Neural crest cell (in vitro differentiated cells): ENCODE measurements around the gene HES3. TPM values are rescaled to one million over a fixed set of nuclear protein-coding genes. Genes with fewer than 3 reads are reported as not detected.
A peak's percentile ranks its signal among the peaks of the same experiment; 100 is the strongest.

Source experiments
- DNase-seq: peaks from one replicate; pipeline ENCODE4 v3.0.0; 2021; ENCODE audit warnings: low read depth, mixed read lengths, low spot score
- H3K27ac Mint-ChIP-seq: one replicate; pipeline ENCODE4 v1.8.0; 2021; ENCODE audit warnings: mild to moderate bottlenecking, mixed read lengths; ENCODE audit not compliant: unreplicated experiment
- H3K27me3 Mint-ChIP-seq: 2 replicates; pipeline ENCODE4 v1.8.0; 2021; ENCODE audit warnings: low read depth, mild to moderate bottlenecking, mixed read lengths
- H3K36me3 Mint-ChIP-seq: 2 replicates; pipeline ENCODE4 v1.8.0; 2021; ENCODE audit warnings: low read depth, mild to moderate bottlenecking, mixed read lengths
- H3K4me1 Mint-ChIP-seq: 2 replicates; pipeline ENCODE4 v1.8.0; 2021; ENCODE audit warnings: mixed read lengths
- H3K4me3 Mint-ChIP-seq: one replicate; pipeline ENCODE4 v1.8.0; 2021; ENCODE audit warnings: mild to moderate bottlenecking, mixed read lengths
- H3K9me3 Mint-ChIP-seq: 2 replicates; pipeline ENCODE4 v1.8.0; 2021; ENCODE audit warnings: mixed read lengths
- total RNA-seq: library from RNA; stranded (reverse); gene quantifications from 2 replicates; pipeline ENCODE4 v1.2.1, GENCODE V29; 2021
- TF ChIP-seq, protein P1 (sequence below): fragments of 200-600 bp; sonication (generic); conservative IDR thresholded peaks from 2 replicates; pipeline ENCODE4 v1.5.0; 2021; ENCODE audit warnings: antibody characterized with exemption, mild to moderate bottlenecking

The HES3 gene
- total RNA-seq, 1 donor from 2014 or later: 23.6 TPM

DNA sequence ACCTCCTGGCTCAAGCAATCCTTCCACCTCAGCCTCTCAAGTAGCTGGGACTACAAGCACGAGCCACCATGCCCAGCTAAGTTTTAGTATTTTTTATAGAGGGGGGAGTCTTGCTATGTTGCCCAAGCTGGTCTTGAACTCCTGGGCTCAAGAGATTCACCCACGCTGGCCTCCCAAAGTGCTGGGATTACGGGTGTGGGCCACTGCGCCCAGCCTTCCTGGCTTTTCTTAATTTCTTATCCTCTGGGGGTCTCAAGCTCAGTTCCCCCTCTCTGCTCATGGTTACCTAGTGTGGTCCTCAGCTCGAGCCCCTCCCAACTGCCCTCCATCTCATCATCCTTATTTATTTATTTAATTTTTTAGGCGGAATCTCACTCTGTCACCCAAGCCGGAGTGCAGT is 41.7 kb upstream of the HES3 start:
- H3K4me3 Mint-ChIP-seq: peak overlapping the region; percentile 70
- H3K4me1 Mint-ChIP-seq: peaks cover 36% of the 10 kb centered on the region
- H3K27ac Mint-ChIP-seq: no peak overlapping the region
- H3K27me3 Mint-ChIP-seq: peaks cover 38% of the 10 kb centered on the region
- no peak for DNase-seq
- peaks cover 6% of the 10 kb centered on the region for H3K9me3 Mint-ChIP-seq
- H3K36me3 Mint-ChIP-seq: peaks cover 3% of the 10 kb centered on the region
- TF ChIP-seq, protein P1, sequence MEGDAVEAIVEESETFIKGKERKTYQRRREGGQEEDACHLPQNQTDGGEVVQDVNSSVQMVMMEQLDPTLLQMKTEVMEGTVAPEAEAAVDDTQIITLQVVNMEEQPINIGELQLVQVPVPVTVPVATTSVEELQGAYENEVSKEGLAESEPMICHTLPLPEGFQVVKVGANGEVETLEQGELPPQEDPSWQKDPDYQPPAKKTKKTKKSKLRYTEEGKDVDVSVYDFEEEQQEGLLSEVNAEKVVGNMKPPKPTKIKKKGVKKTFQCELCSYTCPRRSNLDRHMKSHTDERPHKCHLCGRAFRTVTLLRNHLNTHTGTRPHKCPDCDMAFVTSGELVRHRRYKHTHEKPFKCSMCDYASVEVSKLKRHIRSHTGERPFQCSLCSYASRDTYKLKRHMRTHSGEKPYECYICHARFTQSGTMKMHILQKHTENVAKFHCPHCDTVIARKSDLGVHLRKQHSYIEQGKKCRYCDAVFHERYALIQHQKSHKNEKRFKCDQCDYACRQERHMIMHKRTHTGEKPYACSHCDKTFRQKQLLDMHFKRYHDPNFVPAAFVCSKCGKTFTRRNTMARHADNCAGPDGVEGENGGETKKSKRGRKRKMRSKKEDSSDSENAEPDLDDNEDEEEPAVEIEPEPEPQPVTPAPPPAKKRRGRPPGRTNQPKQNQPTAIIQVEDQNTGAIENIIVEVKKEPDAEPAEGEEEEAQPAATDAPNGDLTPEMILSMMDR: no peak

DNA sequence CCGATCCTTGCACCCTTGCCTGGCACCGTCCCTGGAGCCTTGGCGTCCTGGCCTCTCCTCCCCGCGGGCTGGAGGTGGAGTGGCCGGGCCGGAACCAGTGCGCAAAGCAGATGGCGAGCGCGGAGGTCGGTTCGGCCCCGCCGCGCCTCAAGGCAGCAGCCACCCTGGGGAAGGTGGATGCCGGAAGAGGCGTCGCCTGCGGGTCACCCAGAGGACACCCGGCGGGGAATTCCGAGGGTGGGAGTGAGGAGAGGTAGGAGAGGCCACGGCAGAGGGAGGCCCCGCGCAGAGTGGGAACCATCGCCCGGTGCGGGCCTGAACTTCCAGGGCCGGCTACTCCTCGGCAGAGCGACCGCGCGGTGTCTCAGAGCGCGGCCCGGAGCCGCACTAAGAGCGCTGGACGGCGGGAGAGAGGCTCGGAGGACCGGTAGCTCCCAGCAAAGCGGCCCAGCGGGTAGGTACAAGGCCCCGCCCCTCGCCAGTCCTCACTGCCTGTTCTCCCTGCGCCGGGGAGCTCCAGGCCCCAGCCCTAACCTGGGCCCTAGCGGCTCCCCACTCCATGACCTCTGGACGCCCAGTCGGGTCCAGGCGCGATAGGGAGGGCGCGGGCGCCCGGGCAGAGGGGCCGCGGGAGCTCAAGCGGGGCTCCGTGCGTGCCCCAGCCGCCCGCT is 38.0 kb upstream of the HES3 start, which contains the start of gene RNF207:
RNF207 (plus strand) TSS at position 271 of the 671 bp plus-strand sequence. CDS start 417 bp downstream, outside the sequence.
- H3K4me1 Mint-ChIP-seq: peaks cover 10% of the 10 kb centered on the region
- H3K27ac Mint-ChIP-seq: no peak within 1 kb of the TSS
- TF ChIP-seq, protein P1: no peak
- H3K36me3 Mint-ChIP-seq: no peaks in the 10 kb centered on the region
- peaks cover 53% of the 10 kb centered on the region for H3K27me3 Mint-ChIP-seq
- no peaks in the 10 kb centered on the region for H3K9me3 Mint-ChIP-seq
- peak within 1 kb of the TSS; percentile 76 for H3K4me3 Mint-ChIP-seq
- DNase-seq: peak; percentile 22

DNA sequence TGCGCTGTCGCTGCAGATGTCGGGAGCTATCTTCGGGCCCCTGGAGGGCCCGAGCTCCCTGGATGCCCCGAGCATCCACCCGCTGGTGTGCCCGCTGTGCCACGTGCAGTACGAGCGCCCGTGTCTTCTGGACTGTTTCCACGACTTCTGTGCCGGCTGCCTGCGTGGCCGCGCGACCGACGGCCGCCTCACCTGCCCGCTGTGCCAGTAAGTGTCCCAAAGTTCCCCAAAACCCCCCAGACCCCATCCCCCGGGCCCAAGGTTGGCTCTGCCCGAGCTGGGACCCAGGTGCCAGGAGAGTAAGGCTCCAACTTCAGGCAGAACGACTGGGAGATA is 37.5 kb upstream of the HES3 start:
- TF ChIP-seq, protein P1: no peak
- Mint-ChIP-seq H3K36me3 (no peaks in the 10 kb centered on the region), H3K4me3 (no peak overlapping the region), H3K27ac (no peak overlapping the region), H3K9me3 (no peaks in the 10 kb centered on the region), H3K4me1 (peaks cover 10% of the 10 kb centered on the region), H3K27me3 (peaks cover 52% of the 10 kb centered on the region)
- DNase-seq: no peak

DNA sequence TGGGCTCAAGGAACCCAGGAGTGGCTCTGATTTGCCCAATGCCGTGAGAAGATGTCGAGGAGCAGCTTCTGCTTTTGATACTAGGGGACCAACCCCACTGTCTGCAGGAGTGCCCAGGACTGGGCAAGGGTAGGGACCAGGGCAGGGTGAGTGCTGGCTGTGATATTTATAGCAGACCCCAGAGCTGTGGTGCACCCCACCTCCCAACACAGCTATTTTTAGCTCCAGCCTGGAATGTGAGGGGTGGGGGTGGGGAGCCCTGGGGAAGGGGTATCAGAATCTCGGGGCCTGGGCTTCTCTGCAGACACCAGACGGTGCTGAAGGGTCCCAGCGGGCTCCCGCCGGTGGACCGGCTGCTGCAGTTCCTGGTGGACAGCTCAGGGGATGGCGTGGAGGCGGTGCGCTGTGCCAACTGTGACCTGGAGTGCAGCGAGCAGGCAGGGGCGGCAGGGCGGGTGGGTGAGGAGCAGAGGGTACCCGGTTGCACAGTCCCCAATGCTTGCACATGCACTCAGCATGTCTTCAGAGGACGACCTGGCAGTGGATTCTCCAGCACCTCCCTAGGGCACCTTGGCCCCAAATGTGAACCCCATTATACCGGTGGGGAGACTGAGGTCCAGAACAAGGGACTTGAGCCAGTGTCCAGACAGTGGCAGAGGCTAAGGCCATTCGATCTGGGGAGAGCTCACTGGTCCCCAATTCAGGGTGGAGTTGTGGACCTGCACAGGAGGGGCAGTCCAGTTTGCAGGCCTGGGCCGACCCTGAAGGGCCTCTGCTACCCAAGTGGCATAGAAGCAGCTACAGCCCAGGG is 36.7 kb upstream of the HES3 start:
- Mint-ChIP-seq H3K9me3 (no peaks in the 10 kb centered on the region), H3K36me3 (no peaks in the 10 kb centered on the region)
- no peak for DNase-seq

DNA sequence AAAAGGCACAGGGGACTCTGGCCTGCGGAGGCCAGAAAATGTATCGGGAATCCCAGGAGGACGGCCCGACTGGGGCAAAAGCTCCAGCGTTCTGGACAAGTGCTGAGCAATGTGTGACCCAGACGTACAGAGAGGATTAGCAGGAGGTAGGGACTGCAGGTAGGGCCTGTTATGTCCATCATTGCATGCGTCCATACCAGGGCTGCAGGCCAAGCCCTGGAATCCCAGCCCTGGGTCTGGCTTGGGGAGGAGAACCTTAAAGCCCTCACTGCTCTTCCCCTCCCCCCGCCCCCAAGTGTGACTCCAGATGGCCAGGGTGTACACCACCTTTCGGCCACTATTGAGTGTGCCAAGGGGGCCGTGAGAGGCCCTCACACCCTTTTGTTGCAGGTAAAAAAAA is 36.1 kb upstream of the HES3 start:
- H3K27me3 Mint-ChIP-seq: peaks cover 47% of the 10 kb centered on the region
- peaks cover 10% of the 10 kb centered on the region for H3K4me1 Mint-ChIP-seq
- peak overlapping the region; percentile 65 for H3K4me3 Mint-ChIP-seq
- no peak for DNase-seq
- no peaks in the 10 kb centered on the region for H3K9me3 Mint-ChIP-seq
- TF ChIP-seq, protein P1: no peak
- no peak overlapping the region for H3K27ac Mint-ChIP-seq
- H3K36me3 Mint-ChIP-seq: no peaks in the 10 kb centered on the region

More for the DNA sequence above, 36.7 kb upstream of the HES3 start:
- peaks cover 47% of the 10 kb centered on the region for H3K27me3 Mint-ChIP-seq
- peak overlapping the region; percentile 65 for H3K4me3 Mint-ChIP-seq
- H3K4me1 Mint-ChIP-seq: peaks cover 10% of the 10 kb centered on the region
- no peak overlapping the region for H3K27ac Mint-ChIP-seq
- TF ChIP-seq, protein P1: no peak
